Trophoblast cell (in vitro differentiated cells and primary cell): ENCODE results near the gene MMP17.
"Not testable (repeated sequence)": the region's sequence is repeated elsewhere in the genome, so short reads cannot be mapped to it uniquely, and the experiment has no call there.

Source experiments
- DNase-seq, 2 donors: peaks; one replicate each; pipeline ENCODE4 v3.0.0-alpha.2; 2016
- H2AFZ ChIP-seq: 2 replicates; pipeline ENCODE4 v1.6.1; 2013; ENCODE audit warnings: low read length, moderate library complexity, mild to moderate bottlenecking; ENCODE audit not compliant: insufficient read depth, poor library complexity
- H2AK5ac ChIP-seq: 2 replicates; pipeline ENCODE4 v1.6.1; 2013; ENCODE audit warnings: mild to moderate bottlenecking, low read length
- H2BK120ac ChIP-seq: 2 replicates; pipeline ENCODE4 v1.6.1; 2013; ENCODE audit warnings: low read length, mild to moderate bottlenecking, moderate library complexity; ENCODE audit not compliant: insufficient read depth, poor library complexity
- H2BK12ac ChIP-seq: 2 replicates; pipeline ENCODE4 v1.6.1; 2013; ENCODE audit warnings: mild to moderate bottlenecking, low read length, moderate library complexity
- H2BK5ac ChIP-seq: 2 replicates; pipeline ENCODE4 v1.6.1; 2013; ENCODE audit warnings: low read length, low read depth, moderate library complexity, mild to moderate bottlenecking; ENCODE audit not compliant: poor library complexity
- H3K14ac ChIP-seq: 2 replicates; pipeline ENCODE4 v1.6.1; 2013; ENCODE audit warnings: mild to moderate bottlenecking, low read length
- H3K18ac ChIP-seq: 2 replicates; pipeline ENCODE4 v1.6.1; 2013; ENCODE audit warnings: mild to moderate bottlenecking, low read length
- H3K23ac ChIP-seq: 2 replicates; pipeline ENCODE4 v1.6.1; 2013; ENCODE audit warnings: low read length
- H3K27ac ChIP-seq: 2 replicates; pipeline ENCODE4 v1.5.1; 2013; ENCODE audit warnings: low read depth, mild to moderate bottlenecking, inconsistent platforms, low read length, moderate library complexity
- H3K27me3 ChIP-seq: 2 replicates; pipeline ENCODE4 v1.6.1; 2013; ENCODE audit warnings: inconsistent platforms, mild to moderate bottlenecking, low read length, moderate library complexity; ENCODE audit not compliant: insufficient read depth
- H3K36me3 ChIP-seq, 2 experiments: 1 replicate in 1 of 2; 2 replicates in 1 of 2; pipeline ENCODE4 v1.6.1; 2013; ENCODE audit warnings: low read length in 2 of 2, mild to moderate bottlenecking in 2 of 2, moderate library complexity in 1 of 2; ENCODE audit not compliant: insufficient read depth in 2 of 2, control insufficient read depth in 1 of 2
- H3K4ac ChIP-seq: 2 replicates; pipeline ENCODE4 v1.6.1; 2013; ENCODE audit warnings: low read depth, mild to moderate bottlenecking, low read length, moderate library complexity
- H3K4me1 ChIP-seq, 2 experiments: 1 replicate in 1 of 2; 2 replicates in 1 of 2; pipeline ENCODE4 v1.6.1; 2013; ENCODE audit warnings: low read length in 2 of 2, mild to moderate bottlenecking in 2 of 2, moderate library complexity in 1 of 2; ENCODE audit not compliant: insufficient read depth in 2 of 2, control insufficient read depth in 1 of 2
- H3K4me2 ChIP-seq: 2 replicates; pipeline ENCODE4 v1.6.1; 2013; ENCODE audit warnings: inconsistent platforms, mild to moderate bottlenecking, low read length, moderate library complexity
- H3K4me3 ChIP-seq: 2 replicates; pipeline ENCODE4 v1.5.1; 2013; ENCODE audit warnings: mild to moderate bottlenecking, low read depth, low read length, inconsistent platforms
- H3K79me1 ChIP-seq: one replicate; pipeline ENCODE4 v1.6.1; 2013; ENCODE audit warnings: low read length
- H3K79me2 ChIP-seq: 2 replicates; pipeline ENCODE4 v1.6.1; 2013; ENCODE audit warnings: low read length, mild to moderate bottlenecking; ENCODE audit not compliant: control insufficient read depth, insufficient read depth, poor library complexity
- H3K9ac ChIP-seq: 2 replicates; pipeline ENCODE4 v1.6.1; 2013; ENCODE audit warnings: mild to moderate bottlenecking, low read length
- H3K9me3 ChIP-seq: 2 replicates; pipeline ENCODE4 v1.6.1; 2013; ENCODE audit warnings: low read depth, mild to moderate bottlenecking, control low read depth, inconsistent platforms, low read length; ENCODE audit not compliant: insufficient read depth
- H4K12ac ChIP-seq: 2 replicates; pipeline ENCODE4 v1.6.1; 2013; ENCODE audit warnings: low read depth, mild to moderate bottlenecking, low read length, moderate library complexity
- H4K8ac ChIP-seq: 2 replicates; pipeline ENCODE4 v1.6.1; 2013; ENCODE audit warnings: low read depth, mild to moderate bottlenecking, low read length, moderate library complexity
- H4K91ac ChIP-seq: one replicate; pipeline ENCODE4 v1.6.1; 2013; ENCODE audit warnings: low read depth, mild to moderate bottlenecking, low read length, moderate library complexity
- WGBS: extraction: QIAGEN DNeasy Blood & Tissue Kit; methylation state at CpG from one replicate; pipeline ENCODE4 v1.1.7; 2013; ENCODE audit warnings: missing lambda C conversion rate; ENCODE audit not compliant: insufficient read length, insufficient coverage; ENCODE audit errors: extremely low coverage; 5-methylcytosine and 5-hydroxymethylcytosine counted together

MMP17 gene

DNA sequence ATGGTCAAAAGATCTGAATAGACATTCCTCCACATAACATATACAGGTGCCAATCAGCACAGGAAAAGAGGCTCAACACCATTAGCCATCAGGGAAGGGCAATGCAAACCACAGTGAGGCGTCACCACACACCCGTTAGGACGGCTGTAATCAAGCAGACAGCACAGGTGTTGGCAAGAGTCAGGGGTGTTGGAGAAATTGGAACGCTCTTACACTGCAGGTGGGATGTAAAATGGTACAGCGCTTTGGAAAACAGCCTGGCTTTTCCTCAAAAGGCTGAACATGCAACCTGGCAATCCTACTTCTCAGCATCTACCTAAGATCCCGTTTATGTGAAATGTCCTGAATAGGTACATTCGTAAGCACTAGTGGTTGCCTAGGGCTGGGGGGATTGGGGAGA is 21.5 kb upstream of the MMP17 start:
- no CpG with 5 or more reads among the region's 7 CpGs for WGBS
- Histone ChIP-seq H2AK5ac (no peak overlapping the region), H3K4me1 (peaks cover 0 to 6% of the 10 kb centered on the region in 2 experiments)

DNA sequence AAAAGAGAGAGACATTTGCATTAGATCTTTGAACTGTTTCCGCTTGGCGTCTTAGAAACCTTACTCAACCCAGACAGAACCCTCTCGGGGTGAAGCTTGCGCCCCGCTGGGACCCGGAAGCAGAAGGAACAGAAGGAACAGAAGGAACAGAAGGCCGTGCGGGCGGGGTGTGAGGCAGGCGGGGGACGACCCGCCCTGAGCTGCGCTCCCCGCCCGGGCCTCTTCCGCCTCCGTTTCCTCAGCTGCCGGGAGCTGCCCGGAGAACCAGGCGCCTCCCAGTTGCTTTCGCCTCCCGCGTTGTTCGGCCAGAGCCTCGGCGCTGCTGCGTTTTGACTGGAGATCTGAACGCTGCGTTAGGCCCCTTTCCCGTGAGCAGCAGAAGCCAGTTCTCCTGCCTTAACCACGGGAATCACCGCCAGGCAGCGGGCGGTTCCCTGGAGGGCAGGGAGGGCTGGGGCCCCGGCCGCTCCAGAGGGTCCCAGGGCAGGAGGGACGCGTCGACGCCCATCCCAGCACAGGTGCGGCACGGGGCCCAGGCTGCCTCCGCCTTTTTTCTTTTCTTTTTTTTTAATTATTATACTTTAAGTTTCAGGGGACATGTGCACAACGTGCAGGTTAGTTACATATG is 19.3 kb upstream of the MMP17 start:
- Histone ChIP-seq H3K36me3 (no peaks in the 10 kb centered on the region), H3K79me2 (no peaks in the 10 kb centered on the region), H3K4me2 (no peak overlapping the region), H2BK120ac (no peak overlapping the region), H3K14ac (no peak overlapping the region), H4K91ac (no peak overlapping the region), H4K8ac (no peak overlapping the region), H3K18ac (no peak overlapping the region), H3K4me1 (peaks cover 0 to 3% of the 10 kb centered on the region in 2 experiments), H3K4me3 (no peak overlapping the region), H3K4ac (no peak overlapping the region), H3K9me3 (peaks cover 2% of the 10 kb centered on the region), H3K23ac (no peak overlapping the region), H2AFZ (no peak overlapping the region), H3K27me3 (no peaks in the 10 kb centered on the region), H2AK5ac (no peak overlapping the region), H4K12ac (no peak overlapping the region), H2BK12ac (no peak overlapping the region), H3K27ac (no peak overlapping the region), H3K79me1 (no peaks in the 10 kb centered on the region), H3K9ac (no peak overlapping the region), H2BK5ac (no peak overlapping the region)
- DNase-seq = peak in 1 of 2 donors; percentile 50
- WGBS = no CpG with 5 or more reads among the region's 44 CpGs

More for the DNA sequence above, 21.5 kb upstream of the MMP17 start:
- Histone ChIP-seq H3K27me3 (no peaks in the 10 kb centered on the region), H2BK5ac (no peak overlapping the region), H4K91ac (no peak overlapping the region), H3K4me3 (no peak overlapping the region), H2AFZ (no peak overlapping the region), H2BK12ac (no peak overlapping the region), H3K79me2 (no peaks in the 10 kb centered on the region), H4K8ac (no peak overlapping the region), H3K18ac (no peak overlapping the region), H3K9ac (no peak overlapping the region), H3K36me3 (peaks cover 6 to 8% of the 10 kb centered on the region in 2 experiments), H3K14ac (no peak overlapping the region), H3K4me2 (no peak overlapping the region), H4K12ac (no peak overlapping the region), H3K79me1 (no peaks in the 10 kb centered on the region), H3K4ac (no peak overlapping the region), H3K23ac (no peak overlapping the region), H3K27ac (no peak overlapping the region), H2BK120ac (no peak overlapping the region), H3K9me3 (no peaks in the 10 kb centered on the region)
- DNase-seq = no peak

DNA sequence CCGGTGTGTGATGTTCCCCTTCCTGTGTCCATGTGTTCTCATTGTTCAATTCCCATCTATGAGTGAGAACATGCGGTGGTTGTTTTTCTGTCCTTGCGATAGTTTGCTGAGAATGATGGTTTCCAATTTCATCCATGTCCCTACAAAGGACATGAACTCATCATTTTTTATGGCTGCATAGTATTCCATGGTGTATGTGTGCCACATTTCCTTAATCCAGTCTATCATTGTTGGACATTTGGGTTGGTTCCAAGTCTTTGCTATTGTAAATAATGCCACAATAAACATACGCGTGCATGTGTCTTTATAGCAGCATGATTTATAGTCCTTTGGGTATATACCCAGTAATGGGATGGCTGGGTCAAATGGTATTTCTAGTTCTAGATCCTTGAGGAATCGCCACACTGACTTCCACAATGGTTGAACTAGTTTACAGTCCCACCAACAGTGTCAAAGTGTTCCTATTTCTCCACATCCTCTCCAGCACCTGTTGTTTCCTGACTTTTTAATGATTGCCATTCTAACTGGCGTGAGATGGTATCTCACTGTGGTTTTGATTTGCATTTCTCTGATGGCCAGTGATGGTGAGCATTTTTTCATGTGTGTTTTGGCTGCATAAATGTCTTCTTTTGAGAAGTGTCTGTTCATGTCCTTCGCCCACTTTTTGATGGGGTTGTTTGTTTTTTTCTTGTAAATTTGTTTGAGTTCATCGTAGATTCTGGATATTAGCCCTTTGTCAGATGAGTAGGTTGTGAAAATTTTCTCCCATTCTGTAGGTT is 18.5 kb upstream of the MMP17 start:
- not testable (repeated sequence) for H4K91ac ChIP-seq, H4K8ac ChIP-seq, H3K27me3 ChIP-seq, H3K79me2 ChIP-seq, H3K27ac ChIP-seq, H3K36me3 ChIP-seq, H2BK120ac ChIP-seq, H3K4me1 ChIP-seq, H3K4me3 ChIP-seq, H3K9ac ChIP-seq, H3K18ac ChIP-seq, H3K4ac ChIP-seq, H3K79me1 ChIP-seq, H3K23ac ChIP-seq, H2AFZ ChIP-seq, DNase-seq, H2BK12ac ChIP-seq, H2BK5ac ChIP-seq, H3K4me2 ChIP-seq, H3K14ac ChIP-seq, H3K9me3 ChIP-seq, H2AK5ac ChIP-seq, H4K12ac ChIP-seq
- WGBS = no CpG with 5 or more reads among the region's 9 CpGs

DNA sequence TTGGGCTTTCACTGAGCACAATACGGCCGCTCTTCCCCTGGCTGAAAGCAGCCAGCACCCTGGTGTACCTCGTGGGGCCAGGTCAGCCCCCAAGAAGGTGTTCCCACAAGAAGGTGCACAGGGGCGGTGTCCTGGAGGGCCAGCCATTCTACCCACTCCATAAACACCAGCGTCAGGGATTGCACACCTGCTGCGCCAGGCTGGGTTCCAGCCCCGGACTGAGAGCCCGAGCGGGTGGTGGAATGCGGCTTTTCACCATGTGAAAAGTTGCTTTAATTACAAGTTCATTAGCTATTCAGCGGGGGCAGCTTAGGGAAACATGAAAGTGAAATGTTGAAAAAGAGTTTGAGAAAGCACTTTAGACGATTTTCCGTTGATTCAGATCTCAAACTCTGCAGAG is 17.5 kb upstream of the MMP17 start:
- Histone ChIP-seq H3K9ac (no peak overlapping the region), H3K4me1 (no peaks in the 10 kb centered on the region), H4K12ac (no peak overlapping the region), H2AK5ac (no peak overlapping the region), H3K18ac (no peak overlapping the region), H3K4me2 (no peak overlapping the region), H3K27me3 (no peaks in the 10 kb centered on the region), H3K79me2 (no peaks in the 10 kb centered on the region), H3K4me3 (no peak overlapping the region), H3K14ac (no peak overlapping the region), H2BK120ac (no peak overlapping the region), H3K9me3 (peaks cover 2% of the 10 kb centered on the region), H2AFZ (no peak overlapping the region), H2BK12ac (no peak overlapping the region), H3K27ac (no peak overlapping the region), H3K79me1 (no peaks in the 10 kb centered on the region), H2BK5ac (no peak overlapping the region), H3K36me3 (no peaks in the 10 kb centered on the region), H4K91ac (no peak overlapping the region), H3K4ac (no peak overlapping the region), H3K23ac (no peak overlapping the region), H4K8ac (no peak overlapping the region)
- WGBS = no CpG with 5 or more reads among the region's 13 CpGs
- no peak for DNase-seq
